Fibroblast of skin of scalp (primary cell): ENCODE results near the gene RAVER1.
"Not testable (repeated sequence)": the region's sequence is repeated elsewhere in the genome, so short reads cannot be mapped to it uniquely, and the experiment has no call there.

Experiments used
- DNase-seq: peaks from one replicate; pipeline ENCODE4 v3.0.0-alpha.2; 2013

The RAVER1 gene

DNA sequence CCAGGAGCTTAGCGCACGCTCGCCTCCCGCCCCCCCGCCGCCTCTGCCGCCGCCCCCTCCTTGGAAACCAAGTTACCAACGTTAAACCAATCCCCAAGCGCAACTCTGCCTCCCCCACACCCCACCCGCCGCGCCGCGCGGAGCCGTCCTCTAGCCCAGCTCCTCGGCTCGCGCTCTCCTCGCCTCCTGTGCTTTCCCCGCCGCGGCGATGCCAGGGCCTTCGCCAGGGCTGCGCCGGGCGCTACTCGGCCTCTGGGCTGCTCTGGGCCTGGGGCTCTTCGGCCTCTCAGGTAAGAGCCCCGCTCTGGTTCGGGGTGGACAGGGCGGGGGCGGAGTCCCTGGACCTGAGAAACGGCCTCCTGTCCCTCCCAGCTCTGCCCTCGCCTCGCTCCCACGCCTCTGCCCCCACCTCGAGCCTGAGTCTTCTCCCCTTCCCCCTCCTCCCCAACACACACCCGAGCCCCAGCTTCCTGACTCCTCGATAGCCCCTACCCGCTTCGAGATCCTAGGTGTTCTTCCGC is 43.4 kb downstream of the RAVER1 start, which contains the start of gene ICAM5:
Gene ICAM5, plus strand, starts transcription at position 117 of the 521 bp plus-strand sequence. Its CDS starts 92 bp downstream, at position 209.
- no peak for DNase-seq

DNA sequence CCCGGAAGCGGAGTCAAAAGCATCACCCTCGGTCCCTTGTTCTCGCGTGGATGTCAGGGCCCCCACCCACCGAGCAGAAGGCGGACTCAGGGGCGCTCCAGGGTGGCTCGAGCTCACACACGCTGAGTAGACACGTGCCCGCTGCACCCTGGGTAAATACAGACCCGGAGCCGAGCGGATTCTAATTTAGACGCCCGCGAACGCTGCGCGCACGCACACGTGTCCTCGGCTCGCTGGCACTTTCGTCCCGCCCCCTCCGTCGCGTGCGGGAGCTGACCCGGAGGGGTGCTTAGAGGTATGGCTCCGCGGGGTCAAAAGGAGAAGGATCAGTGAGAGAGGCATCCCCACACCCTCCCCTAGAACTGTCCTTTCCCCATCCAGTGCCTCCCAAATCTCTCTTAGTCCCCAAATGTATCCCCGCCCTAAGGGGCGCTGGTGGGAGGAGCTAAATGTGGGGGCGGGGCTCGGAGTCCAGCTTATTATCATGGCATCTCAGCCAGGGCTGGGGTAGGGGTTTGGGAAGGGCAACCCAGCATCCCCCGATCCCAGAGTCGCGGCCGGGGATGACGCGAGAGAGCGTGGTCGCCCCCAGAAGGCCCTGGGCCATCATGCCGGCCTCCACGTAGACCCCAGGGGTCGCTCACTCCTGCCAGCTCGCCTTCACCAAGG is 44.0 kb downstream of the RAVER1 start:
- DNase-seq = peak; percentile 45

DNA sequence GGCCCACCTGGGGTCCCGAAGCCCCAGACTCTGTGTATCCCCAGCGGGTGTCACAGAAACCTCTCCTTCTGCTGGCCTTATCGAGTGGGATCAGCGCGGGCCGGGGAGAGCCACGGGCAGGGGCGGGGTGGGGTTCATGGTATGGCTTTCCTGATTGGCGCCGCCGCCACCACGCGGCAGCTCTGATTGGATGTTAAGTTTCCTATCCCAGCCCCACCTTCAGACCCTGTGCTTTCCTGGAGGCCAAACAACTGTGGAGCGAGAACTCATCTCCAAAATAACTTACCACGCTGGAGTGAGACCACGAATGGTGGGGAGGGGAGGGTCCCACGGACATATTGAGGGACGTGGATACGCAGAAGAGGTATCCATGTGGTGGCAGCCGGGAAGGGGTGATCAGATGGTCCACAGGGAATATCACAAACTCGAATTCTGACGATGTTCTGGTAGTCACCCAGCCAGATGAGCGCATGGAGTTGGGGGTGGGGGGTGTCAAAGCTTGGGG is 44.6 kb downstream of the RAVER1 start:
- peak; percentile 47 for DNase-seq

DNA sequence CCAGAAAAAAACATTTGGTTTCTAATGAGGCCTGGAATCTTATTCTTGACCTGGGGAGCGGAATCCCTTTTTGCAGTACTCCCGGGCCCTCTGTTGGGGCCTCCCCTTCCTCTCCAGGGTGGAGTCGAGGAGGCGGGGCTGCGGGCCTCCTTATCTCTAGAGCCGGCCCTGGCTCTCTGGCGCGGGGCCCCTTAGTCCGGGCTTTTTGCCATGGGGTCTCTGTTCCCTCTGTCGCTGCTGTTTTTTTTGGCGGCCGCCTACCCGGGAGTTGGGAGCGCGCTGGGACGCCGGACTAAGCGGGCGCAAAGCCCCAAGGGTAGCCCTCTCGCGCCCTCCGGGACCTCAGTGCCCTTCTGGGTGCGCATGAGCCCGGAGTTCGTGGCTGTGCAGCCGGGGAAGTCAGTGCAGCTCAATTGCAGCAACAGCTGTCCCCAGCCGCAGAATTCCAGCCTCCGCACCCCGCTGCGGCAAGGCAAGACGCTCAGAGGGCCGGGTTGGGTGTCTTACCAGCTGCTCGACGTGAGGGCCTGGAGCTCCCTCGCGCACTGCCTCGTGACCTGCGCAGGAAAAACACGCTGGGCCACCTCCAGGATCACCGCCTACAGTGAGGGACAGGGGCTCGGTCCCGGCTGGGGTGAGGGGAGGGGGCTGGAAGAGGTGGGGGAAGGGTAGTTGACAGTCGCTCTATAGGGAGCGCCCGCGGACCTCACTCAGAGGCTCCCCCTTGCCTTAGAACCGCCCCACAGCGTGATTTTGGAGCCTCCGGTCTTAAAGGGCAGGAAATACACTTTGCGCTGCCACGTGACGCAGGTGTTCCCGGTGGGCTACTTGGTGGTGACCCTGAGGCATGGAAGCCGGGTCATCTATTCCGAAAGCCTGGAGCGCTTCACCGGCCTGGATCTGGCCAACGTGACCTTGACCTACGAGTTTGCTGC is 46.3 kb downstream of the RAVER1 start, which contains the start of gene ICAM4:
Gene ICAM4, plus strand, starts transcription at position 153 of the 935 bp plus-strand sequence. Its CDS starts 58 bp downstream, at position 211.
- DNase-seq = no peak

DNA sequence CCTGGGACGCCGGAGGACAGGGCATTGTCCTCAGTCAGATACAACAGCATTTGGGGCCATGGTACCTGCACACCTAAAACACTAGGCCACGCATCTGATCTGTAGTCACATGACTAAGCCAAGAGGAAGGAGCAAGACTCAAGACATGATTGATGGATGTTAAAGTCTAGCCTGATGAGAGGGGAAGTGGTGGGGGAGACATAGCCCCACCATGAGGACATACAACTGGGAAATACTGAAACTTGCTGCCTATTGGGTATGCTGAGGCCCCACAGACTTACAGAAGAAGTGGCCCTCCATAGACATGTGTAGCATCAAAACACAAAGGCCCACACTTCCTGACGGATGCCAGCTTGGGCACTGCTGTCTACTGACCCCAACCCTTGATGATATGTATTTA is 47.9 kb downstream of the RAVER1 start:
- DNase-seq = no peak

DNA sequence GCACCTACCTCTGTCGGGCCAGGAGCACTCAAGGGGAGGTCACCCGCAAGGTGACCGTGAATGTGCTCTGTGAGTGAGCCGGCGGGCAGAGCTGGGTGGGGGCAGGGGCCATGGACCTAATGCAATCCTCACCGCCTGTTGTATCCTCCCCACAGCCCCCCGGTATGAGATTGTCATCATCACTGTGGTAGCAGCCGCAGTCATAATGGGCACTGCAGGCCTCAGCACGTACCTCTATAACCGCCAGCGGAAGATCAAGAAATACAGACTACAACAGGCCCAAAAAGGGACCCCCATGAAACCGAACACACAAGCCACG is 48.4 kb downstream of the RAVER1 start:
- DNase-seq = no peak

DNA sequence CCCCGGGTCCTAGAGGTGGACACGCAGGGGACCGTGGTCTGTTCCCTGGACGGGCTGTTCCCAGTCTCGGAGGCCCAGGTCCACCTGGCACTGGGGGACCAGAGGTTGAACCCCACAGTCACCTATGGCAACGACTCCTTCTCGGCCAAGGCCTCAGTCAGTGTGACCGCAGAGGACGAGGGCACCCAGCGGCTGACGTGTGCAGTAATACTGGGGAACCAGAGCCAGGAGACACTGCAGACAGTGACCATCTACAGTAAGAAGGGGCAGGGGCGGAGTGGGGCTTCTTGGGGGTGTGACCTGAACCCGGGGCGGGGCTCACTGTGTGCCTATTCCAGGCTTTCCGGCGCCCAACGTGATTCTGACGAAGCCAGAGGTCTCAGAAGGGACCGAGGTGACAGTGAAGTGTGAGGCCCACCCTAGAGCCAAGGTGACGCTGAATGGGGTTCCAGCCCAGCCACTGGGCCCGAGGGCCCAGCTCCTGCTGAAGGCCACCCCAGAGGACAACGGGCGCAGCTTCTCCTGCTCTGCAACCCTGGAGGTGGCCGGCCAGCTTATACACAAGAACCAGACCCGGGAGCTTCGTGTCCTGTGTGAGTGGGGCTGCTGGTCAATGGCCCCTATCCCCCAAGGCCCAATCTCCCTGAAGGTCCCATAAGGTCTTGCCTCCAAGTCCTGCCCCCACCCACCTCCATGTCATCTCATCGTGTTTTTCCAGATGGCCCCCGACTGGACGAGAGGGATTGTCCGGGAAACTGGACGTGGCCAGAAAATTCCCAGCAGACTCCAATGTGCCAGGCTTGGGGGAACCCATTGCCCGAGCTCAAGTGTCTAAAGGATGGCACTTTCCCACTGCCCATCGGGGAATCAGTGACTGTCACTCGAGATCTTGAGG is 49.0 kb downstream of the RAVER1 start:
- DNase-seq = no peak

DNA sequence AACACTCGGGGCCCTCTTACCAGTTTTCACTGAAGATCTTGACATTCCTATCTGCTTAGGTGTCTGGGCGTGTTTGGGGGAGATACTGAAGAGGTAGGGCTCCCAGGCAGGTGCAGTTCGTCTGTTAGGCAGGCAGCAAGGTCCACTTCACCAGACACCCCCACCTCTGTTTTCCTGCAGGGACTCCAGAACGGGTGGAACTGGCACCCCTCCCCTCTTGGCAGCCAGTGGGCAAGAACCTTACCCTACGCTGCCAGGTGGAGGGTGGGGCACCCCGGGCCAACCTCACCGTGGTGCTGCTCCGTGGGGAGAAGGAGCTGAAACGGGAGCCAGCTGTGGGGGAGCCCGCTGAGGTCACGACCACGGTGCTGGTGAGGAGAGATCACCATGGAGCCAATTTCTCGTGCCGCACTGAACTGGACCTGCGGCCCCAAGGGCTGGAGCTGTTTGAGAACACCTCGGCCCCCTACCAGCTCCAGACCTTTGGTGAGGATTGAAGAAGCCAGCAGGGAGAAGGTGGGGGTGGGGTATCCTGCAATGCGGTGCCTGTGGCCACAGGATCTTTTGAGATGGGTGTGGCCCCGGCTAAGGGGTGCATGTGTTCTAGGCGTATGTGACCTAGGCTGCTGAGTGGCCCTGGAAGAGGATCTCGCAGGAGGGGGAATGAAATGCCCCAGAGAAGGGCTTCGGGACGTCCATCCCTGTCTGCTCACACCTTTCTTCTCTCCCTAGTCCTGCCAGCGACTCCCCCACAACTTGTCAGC is 49.8 kb downstream of the RAVER1 start:
- no peak for DNase-seq

DNA sequence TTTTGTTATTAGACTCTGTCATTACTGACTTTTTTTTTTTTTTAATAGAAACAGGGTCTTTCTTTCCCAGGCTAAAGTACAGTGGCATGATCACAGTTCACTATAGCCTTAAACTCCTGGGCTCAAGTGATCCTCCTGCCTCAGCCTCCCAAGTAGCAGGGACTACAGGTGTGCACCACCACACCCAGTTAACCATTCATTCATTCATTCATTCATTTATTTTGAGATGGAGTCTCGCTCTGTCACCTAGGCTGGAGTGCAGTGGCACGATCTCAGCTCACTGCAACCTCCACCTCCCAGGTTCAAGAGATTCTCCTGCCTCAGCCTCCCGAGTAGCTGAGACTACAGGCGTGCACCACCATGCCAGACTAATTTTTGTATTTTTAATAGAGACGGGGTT is 51.3 kb downstream of the RAVER1 start:
- not testable (repeated sequence) for DNase-seq

DNA sequence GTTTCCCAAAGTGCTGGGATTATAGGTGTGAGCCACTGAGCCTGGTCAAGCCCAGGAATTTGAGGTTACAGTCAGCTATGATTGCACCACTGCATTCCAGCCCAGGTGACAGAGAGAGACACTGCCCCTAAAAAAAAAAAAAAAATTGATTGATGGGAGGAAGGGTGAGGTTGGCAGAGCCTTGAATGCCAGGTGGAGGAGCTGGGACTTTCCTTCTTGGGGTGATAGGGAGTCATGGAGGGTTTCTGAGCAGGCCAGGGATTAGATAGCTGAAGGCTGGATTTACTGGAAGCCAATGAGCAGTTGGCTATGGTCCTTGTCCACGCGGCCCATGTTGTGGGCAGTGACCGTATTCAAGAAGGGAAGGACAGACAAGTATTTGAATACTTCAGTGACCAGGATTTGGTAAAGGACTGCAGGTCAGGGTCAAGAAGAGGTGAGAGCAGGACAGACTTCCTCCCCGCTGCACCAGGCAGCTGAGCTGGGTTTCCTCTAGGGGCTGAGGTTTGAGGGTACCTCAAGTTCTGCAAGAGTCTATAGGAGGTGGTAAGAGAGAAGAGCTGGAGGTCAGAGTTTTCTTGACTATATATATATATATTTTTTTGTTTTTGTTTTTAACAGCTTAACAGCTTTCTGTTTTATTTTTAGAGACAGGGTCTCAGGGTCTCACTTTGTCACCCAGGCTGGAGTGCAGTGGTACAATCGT is 53.4 kb downstream of the RAVER1 start:
- no peak for DNase-seq

DNA sequence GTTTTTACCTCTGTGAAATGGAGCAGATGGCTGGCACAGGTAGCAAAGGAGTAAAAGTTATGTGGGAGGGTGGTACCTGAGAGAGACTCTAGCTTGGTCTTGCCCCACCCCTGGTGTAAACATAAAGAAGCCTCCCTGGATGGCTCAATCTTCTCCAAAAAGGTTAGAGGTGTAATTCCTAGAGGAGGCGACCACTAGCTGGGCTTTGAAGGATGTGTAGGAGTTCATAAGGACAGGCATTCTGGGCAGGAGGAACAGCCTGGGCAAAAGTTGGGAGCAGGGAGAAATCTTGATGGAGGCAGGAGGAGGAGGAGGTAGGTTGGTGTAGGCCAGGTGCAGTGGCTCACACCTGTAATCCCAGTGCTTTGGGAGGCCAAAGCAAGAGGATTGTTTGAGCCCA is 54.4 kb downstream of the RAVER1 start:
- no peak for DNase-seq

DNA sequence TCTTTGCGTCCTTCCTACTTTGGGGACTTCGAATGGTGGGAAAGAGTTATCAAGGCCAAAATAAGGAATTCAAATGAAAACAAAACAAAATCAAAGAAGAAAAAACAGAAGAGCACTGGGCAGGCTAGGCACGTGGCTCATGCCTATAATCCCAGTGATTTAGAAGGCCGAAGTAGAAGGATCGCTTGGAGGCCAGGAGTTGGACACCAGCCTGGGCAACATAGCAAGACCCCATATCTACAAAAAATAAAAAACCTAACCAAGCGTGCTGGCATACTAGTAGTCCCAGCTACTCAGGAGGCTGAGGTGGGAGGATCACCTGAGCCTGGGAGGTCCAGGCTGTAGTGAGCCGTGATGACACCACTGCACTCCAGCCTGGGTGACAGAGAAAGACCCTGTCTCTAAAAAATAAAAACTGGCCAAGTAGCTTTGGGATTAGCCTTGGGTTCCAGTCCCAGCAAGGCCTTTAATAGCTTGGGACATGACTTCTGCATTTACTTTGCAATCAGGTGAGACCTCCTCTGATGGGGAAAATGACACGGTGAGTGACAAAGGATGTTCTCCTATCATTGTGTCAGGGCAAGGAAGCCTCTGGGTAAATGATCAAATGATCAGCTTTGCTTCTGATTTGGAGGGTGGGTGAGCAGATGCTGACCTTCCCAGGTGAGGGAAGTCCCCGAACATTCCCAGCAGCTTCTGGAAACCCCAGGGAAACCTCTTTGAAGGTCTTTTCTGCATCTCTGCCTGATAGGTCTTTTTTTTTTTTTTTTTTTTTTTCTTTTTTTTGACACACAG is 55.3 kb downstream of the RAVER1 start:
- DNase-seq = no peak

DNA sequence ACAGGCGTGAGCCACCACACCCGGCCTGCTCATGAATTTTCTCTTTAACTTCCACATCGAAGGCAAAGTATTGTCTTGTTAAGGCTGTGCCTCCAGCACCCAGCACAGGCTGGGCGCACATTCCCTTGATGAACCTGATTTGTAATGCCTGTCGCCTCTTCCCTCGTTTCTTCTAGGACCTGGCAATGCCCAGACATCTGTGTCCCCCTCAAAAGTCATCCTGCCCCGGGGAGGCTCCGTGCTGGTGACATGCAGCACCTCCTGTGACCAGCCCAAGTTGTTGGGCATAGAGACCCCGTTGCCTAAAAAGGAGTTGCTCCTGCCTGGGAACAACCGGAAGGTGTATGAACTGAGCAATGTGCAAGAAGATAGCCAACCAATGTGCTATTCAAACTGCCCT is 58.7 kb downstream of the RAVER1 start:
- no peak for DNase-seq

DNA sequence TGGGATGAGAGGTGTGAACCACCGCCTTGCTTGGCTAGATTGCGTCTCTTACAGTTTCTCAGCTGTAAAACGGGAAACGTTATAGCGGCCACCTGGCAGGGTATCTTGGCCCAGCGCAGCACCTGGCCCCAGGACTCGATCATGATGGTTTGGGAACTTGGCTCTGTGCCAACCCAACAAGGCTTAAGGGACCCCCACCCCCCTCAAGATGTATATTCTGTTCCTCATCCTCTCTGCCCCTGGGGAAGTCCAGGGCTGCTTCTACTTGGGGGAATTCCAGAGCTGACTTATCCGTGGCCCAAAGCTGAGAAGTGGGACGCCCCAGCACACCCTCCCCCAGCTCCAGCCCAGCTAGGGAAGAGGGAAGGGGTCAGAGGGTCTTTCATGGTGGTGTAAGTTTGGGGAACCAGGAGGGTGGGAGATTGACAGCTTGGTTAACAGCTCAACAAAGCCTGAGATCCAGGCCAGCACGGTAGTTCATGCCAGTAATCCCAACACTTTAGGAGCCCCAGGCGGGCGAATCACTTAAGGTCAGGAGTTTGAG is 61.7 kb downstream of the RAVER1 start:
- DNase-seq = no peak

DNA sequence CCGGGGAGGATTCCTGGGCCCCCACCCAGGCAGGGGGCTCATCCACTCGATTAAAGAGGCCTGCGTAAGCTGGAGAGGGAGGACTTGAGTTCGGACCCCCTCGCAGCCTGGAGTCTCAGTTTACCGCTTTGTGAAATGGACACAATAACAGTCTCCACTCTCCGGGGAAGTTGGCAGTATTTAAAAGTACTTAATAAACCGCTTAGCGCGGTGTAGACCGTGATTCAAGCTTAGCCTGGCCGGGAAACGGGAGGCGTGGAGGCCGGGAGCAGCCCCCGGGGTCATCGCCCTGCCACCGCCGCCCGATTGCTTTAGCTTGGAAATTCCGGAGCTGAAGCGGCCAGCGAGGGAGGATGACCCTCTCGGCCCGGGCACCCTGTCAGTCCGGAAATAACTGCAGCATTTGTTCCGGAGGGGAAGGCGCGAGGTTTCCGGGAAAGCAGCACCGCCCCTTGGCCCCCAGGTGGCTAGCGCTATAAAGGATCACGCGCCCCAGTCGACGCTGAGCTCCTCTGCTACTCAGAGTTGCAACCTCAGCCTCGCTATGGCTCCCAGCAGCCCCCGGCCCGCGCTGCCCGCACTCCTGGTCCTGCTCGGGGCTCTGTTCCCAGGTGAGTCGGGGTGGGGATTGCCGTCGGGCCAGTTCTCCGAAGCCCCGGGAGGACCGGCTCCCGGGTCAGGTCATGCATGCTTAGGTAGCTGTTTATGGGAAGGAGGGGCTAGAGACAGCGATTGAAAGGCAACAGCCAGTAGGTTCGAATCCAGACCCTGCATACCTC is 62.5 kb downstream of the RAVER1 start, which contains the start of gene ICAM1:
Gene ICAM1, plus strand, starts transcription at position 505 of the 779 bp plus-strand sequence. Its CDS starts 40 bp downstream, at position 545.
- DNase-seq = peak; percentile 38

DNA sequence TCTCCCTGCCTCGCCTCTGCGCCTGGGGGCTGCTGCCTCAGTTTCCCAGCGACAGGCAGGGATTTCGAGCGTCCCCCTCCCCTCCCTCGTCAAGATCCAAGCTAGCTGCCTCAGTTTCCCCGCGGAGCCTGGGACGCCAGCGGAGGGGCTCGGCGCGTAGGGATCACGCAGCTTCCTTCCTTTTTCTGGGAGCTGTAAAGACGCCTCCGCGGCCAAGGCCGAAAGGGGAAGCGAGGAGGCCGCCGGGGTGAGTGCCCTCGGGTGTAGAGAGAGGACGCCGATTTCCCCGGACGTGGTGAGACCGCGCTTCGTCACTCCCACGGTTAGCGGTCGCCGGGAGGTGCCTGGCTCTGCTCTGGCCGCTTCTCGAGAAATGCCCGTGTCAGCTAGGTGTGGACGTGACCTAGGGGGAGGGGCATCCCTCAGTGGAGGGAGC is 63.1 kb downstream of the RAVER1 start:
- DNase-seq = no peak

DNA sequence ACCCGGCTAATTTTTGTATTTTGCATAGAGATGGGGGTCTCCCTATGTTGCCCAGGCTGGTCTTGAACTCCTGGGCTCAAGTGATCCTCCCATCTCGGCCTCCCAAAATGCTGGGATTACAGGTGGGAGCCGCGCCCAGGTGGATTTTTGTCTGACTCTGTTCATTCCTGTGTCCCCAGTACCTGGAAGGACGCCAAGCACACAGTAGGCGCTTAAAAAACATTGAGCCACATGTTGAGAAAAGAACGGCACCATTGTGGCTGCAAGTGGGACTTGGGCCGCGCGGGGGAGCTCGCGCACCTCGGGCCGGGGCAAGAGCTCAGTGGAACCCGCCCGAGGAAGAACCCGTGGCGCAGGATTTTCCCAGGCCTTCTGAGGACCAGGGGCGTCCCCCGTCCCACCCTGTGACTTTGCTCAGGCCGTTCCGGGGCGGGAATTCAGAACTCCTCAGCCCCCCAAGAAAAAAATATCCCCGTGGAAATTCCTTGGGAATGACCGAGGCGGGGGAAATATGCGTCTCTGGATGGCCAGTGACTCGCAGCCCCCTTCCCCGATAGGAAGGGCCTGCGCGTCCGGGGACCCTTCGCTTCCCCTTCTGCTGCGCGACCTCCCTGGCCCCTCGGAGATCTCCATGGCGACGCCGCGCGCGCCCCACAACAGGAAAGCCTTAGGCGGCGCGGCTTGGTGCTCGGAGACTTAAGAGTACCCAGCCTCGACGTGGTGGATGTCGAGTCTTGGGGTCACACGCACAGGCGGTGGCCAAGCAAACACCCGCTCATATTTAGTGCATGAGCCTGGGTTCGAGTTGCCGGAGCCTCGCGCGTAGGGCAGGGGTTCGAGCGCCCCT is 63.8 kb downstream of the RAVER1 start:
- DNase-seq = peak; percentile 70

DNA sequence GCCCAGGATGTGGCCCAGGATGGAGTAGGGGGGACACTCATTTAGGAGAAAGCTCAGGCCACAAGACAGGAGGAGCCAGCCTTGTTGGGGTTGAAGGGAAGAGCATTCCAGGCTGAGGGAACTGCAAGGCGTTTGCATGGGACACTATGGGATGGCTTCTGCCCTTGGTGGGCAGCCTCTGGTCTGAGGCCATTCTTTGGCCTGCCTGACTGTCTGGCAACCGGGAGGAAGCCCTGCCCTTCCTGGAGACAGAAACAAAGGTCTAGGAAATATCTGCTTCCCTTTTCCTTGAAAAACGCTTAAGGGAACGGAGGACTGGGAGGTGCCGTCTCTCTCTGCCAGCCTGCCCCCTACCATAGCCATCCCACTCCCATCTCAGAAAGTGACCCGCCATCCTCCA is 65.3 kb downstream of the RAVER1 start:
- DNase-seq = no peak
